Lower leg skin (tissue), 4 donors: ENCODE results near the gene FAM187B. TPM values are rescaled to one million over a fixed set of nuclear protein-coding genes. Genes with fewer than 3 reads are reported as not detected.

Source experiments
- DNase-seq, 2 donors: peaks; one replicate each; pipeline ENCODE4 v3.0.0-alpha.2; 2019; ENCODE audit warnings: low spot score in 2 of 2
- H3K4me3 ChIP-seq: fragments of 200-600 bp; sonication (generic); 2 replicates; pipeline ENCODE4 v1.5.1; 2017; ENCODE audit warnings: mild to moderate bottlenecking, low read depth; ENCODE audit not compliant: poor library complexity, severe bottlenecking
- POLR2A ChIP-seq, 2 donors: fragments of 450-650 bp; IDR thresholded peaks; one replicate each; pipeline ENCODE4 v1.6.1; 2016 to 2017; ENCODE audit warnings: antibody characterized with exemption in 2 of 2, mild to moderate bottlenecking in 1 of 2, moderate library complexity in 1 of 2
- WGBS, 2 donors: methylation state at CpG; one replicate each; pipeline ENCODE4 v1.1.5; 2018; 5-methylcytosine and 5-hydroxymethylcytosine counted together
- intact Hi-C: fragments of 100-400 bp; cut with DNase I; formaldehyde crosslinking; loops from one replicate; pipeline ENCODE4 v1.15.0; 2023; ENCODE audit warnings: low total_unique reads
- total RNA-seq, 4 donors: library from RNA; depleted of rRNA; stranded (reverse); fragments of >200 nt; gene quantifications; one replicate each; pipeline ENCODE4 v1.1.0, GENCODE V29; 2016
- TF ChIP-seq, protein P1 (sequence below), 3 donors: fragments of 450-650 bp; IDR thresholded peaks; one replicate each; pipeline ENCODE4 v1.5.1; 2016; ENCODE audit warnings: antibody characterized with exemption in 3 of 3, mild to moderate bottlenecking in 3 of 3, moderate library complexity in 2 of 3

FAM187B gene
- total RNA-seq, 4 donors from 2014 or later = not detected

DNA sequence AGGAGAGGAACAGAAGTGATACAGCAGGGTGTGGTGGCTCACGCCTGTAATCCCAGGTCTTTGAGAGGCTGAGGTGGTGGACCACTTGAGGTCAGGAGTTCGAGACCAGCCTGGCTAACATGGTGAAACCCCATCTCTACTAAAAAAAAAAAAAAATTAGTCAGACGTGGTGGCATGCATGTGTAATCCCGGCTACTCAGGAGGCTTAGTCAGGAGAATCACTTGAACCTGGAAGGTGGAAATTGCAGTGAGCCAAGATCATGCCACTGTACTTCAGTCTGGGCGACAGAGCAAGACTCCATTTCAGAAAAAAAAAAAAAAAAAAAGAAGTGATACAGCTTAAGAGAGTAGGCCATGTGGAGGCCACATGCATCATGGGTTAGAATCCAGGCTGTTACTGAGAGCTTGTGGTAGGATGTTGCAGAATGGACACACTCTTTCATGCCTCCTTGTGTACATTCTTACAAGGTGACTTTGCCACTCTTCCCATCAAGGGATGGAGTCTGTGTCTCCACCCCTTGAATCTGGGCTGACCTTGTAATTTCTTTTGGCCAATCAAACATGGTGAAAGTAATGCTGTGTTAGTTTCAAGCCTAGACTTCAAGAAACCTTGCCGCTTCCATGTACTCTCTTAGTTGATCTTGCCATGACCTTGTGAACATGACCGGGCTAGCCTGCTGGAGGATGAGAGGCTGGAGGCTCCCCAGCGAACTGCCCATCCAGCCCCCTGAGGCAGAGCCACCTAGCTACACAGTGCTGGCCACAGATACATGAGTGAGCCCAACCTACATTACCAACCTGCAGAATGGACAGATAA is 12.3 kb downstream of the FAM187B start:
- WGBS, 2 donors = 68 to 72% methylated on average over 8 of the region's 8 CpGs
- H3K4me3 ChIP-seq = no peak overlapping the region
- TF ChIP-seq, protein P1, sequence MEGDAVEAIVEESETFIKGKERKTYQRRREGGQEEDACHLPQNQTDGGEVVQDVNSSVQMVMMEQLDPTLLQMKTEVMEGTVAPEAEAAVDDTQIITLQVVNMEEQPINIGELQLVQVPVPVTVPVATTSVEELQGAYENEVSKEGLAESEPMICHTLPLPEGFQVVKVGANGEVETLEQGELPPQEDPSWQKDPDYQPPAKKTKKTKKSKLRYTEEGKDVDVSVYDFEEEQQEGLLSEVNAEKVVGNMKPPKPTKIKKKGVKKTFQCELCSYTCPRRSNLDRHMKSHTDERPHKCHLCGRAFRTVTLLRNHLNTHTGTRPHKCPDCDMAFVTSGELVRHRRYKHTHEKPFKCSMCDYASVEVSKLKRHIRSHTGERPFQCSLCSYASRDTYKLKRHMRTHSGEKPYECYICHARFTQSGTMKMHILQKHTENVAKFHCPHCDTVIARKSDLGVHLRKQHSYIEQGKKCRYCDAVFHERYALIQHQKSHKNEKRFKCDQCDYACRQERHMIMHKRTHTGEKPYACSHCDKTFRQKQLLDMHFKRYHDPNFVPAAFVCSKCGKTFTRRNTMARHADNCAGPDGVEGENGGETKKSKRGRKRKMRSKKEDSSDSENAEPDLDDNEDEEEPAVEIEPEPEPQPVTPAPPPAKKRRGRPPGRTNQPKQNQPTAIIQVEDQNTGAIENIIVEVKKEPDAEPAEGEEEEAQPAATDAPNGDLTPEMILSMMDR (IDR thresholded peaks at IDR 0.05) = no peak
- TF ChIP-seq POLR2A (IDR thresholded peaks at IDR 0.05) = no peak
- intact Hi-C loops = no loop called here
- DNase-seq = peak in 1 of 2 donors; percentile 29

DNA sequence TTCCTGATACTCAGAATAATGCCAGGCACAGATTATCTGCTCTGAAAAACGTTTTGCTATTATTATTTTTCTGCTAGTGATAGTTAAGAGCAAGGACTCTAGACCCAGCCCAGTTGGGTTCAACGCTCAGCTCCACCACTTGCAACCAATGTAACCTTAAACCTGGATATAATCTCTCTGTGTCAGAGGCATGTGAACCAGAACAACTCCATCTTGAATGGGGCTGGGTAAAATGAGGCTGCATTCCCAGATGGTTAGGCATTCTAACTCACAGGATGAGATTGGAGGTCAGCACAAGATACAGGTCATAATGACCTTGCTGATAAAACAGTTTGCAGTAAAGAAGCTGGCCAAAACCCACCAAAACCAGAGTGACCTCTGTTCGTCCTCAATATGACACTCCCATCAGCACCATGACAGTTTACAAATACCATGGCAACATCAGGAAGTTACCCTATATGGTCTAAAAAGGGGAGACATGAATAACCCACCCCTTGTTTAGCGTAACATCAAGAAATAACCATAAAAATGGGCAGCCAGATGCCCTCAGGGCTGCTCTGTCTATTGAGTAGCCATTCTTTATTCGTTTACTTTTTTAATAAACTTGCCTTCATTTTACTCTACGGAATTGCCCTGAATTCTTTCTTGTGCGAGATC is 13.6 kb downstream of the FAM187B start:
- intact Hi-C loops = no loop called here

DNA sequence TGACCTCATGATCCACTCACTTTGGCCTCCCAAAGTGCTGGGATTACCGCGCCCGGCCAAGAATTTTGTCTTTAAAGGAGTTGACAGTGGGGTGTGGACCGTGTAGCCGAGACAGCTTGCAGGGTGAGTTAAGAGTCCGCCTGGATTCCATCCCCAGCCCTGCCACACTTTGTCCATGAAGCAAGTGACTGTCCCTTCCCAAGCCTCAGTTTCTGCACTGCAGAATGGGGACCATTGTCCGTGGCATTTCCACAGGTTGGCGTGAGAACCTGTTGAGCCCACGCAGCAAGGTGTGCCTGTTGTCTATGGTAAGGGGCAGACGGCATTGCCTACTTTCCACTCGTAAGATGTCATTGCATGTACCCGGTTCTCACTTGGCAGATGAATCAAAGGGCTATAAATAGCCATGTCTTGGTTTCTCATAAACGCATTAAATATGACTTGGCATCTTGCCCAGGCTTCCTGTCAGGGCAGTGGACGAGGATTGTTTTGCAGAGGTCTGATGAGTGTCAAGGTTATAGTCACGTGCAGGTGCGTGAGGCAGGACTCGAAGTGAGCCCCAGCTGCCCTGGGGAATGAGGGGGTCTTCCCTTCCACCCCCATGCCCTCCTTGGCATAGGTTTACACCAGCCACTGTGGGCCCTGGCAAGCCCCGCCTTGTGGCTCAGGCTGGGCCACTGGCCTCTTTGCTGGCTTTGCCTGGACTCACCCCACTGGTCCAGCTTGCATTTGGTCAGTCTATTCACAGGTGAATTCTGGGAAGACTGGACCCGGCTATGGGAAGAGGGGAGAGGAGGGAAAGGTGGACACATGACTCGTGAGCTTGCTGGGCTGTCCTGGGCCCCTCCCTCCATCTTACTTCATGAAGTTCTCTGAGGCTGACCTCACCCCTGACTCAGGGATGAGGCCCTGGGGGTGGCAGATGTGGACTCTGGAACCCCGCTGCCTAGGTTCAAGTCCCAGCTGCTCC is 14.6 kb downstream of the FAM187B start:
- WGBS, 2 donors = 16 to 18% methylated on average over 21 of the region's 21 CpGs
- no peak overlapping the region for H3K4me3 ChIP-seq
- peak; percentile 87 to 88 for DNase-seq
- intact Hi-C loops = no loop called here
- no peak for TF ChIP-seq POLR2A (IDR thresholded peaks at IDR 0.05)
- TF ChIP-seq, protein P1 (IDR thresholded peaks at IDR 0.05) = no peak

More for the DNA sequence above, 13.6 kb downstream of the FAM187B start:
- no peak for TF ChIP-seq POLR2A (IDR thresholded peaks at IDR 0.05)
- TF ChIP-seq, protein P1 (IDR thresholded peaks at IDR 0.05) = no peak
- WGBS, 2 donors = 77% methylated on average over 7 of the region's 7 CpGs
- peak in 1 of 2 donors; percentile 40 for DNase-seq
- H3K4me3 ChIP-seq = no peak overlapping the region

DNA sequence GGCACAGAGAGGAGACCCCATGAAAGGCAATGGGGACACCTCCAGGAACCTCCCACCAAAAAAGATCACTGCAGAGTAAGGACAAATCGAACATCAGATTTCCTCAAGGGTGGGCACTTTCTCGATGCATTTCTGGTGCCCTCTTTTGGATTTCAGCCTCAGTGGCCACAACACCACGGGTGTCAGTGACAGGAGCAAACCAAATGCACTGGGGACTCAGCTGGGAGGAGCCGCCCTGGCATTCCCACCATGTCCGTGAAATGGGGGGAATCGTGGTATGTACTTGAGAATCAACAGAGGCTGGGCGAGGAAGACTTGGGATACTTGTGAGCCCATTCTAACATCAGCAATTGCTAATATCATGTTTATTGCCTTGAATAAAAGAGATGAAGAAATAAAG is 16.3 kb downstream of the FAM187B start:
- intact Hi-C loops = no loop called here
- WGBS, 2 donors = 61 to 62% methylated on average over 7 of the region's 7 CpGs
- TF ChIP-seq POLR2A (IDR thresholded peaks at IDR 0.05) = no peak
- TF ChIP-seq, protein P1 (IDR thresholded peaks at IDR 0.05) = no peak
- no peak overlapping the region for H3K4me3 ChIP-seq
- DNase-seq = peak in 1 of 2 donors; percentile 25

DNA sequence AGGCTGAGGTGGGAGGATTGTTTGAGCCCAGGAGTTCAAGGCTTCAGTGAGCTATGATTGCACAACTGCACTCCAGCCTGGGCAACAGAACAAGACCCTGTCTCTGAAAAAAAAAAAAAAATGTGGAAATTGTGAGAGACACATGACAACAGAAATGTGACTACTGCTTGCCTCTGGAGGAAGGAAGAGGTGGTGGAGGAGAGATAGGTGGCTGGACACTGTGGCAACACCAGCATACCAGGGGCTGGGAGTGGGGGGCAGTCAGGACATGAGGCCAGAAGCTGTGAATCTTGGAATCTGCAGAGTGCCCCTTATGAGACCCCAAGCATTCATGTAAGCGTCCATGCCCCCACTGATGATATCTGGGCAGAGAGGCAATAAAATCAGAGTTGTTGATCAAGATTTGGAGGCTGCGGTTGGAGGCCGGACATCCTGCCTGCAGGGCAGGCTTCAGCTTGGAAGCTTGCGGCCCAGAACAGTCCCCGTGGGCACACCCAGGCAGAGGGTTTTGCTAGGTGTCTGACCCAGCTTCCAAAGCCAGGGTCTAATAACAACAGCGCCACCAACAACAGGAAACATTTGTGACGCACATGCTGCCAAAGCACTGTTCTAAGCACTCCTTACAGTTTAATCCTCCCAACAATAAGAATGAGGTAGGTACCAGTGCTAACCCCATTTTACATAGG is 16.9 kb downstream of the FAM187B start:
- DNase-seq = peak; percentile 62 to 90
- 61 to 71% methylated on average over 7 of the region's 7 CpGs for WGBS, 2 donors
- TF ChIP-seq, protein P1 (IDR thresholded peaks at IDR 0.05) = no peak
- TF ChIP-seq POLR2A (IDR thresholded peaks at IDR 0.05) = no peak
- intact Hi-C loops = no loop called here
- no peak overlapping the region for H3K4me3 ChIP-seq
